Calu3 (cell line): ENCODE results near the gene OR11H7. TPM values are rescaled to one million over a fixed set of nuclear protein-coding genes. Genes with fewer than 3 reads are reported as not detected.

Source experiments
- BruUV-seq: library from RNA; stranded (reverse); fragments of 400-500 nt; replicated peaks from 2 replicates; lab custom pipeline; 2021; lab: Mats Ljungman, UMichigan
- CTCF ChIA-PET: fragments of 300-600 bp; sonication (Branson Sonifier 250); formaldehyde crosslinking; loops from one replicate; lab custom pipeline; 2022; ENCODE audit warnings: antibody characterized with exemption; lab: Charles Lee
- DNase-seq: peaks from one replicate; pipeline ENCODE4 v3.0.0; 2022
- H3K27ac Mint-ChIP-seq: one replicate; pipeline ENCODE4 v1.8.0; 2022; ENCODE audit warnings: mixed read lengths; ENCODE audit not compliant: unreplicated experiment
- H3K27me3 Mint-ChIP-seq: one replicate; pipeline ENCODE4 v1.8.0; 2022; ENCODE audit warnings: mixed read lengths; ENCODE audit not compliant: unreplicated experiment
- H3K36me3 Mint-ChIP-seq: one replicate; pipeline ENCODE4 v1.8.0; 2022; ENCODE audit warnings: mild to moderate bottlenecking, moderate library complexity, mixed read lengths; ENCODE audit not compliant: insufficient read depth, unreplicated experiment
- H3K4me1 Mint-ChIP-seq: one replicate; pipeline ENCODE4 v1.8.0; 2022; ENCODE audit warnings: mild to moderate bottlenecking, low read depth, mixed read lengths; ENCODE audit not compliant: unreplicated experiment
- H3K4me3 Mint-ChIP-seq: one replicate; pipeline ENCODE4 v1.8.0; 2022; ENCODE audit warnings: mild to moderate bottlenecking, low read depth, moderate library complexity, mixed read lengths; ENCODE audit not compliant: unreplicated experiment
- H3K9me3 Mint-ChIP-seq: one replicate; pipeline ENCODE4 v1.8.0; 2022; ENCODE audit warnings: low read depth, mixed read lengths; ENCODE audit not compliant: unreplicated experiment
- intact Hi-C: fragments of 100-400 bp; cut with micrococcal nuclease; formaldehyde crosslinking; loops from one replicate; pipeline ENCODE4 v1.10.0; 2022; ENCODE audit not compliant: unreplicated experiment
- total RNA-seq: library from RNA; stranded (reverse); gene quantifications from 2 replicates; pipeline ENCODE4 v1.2.3, GENCODE V29; 2022
- TF ChIP-seq, protein P1 (sequence below): fragments of 200-600 bp; IDR thresholded peaks from one replicate; pipeline ENCODE4 v1.8.0; 2022; ENCODE audit warnings: antibody characterized with exemption; ENCODE audit not compliant: unreplicated experiment

Gene OR11H7
- total RNA-seq, 1 experiment from 2014 or later, result not detected

DNA sequence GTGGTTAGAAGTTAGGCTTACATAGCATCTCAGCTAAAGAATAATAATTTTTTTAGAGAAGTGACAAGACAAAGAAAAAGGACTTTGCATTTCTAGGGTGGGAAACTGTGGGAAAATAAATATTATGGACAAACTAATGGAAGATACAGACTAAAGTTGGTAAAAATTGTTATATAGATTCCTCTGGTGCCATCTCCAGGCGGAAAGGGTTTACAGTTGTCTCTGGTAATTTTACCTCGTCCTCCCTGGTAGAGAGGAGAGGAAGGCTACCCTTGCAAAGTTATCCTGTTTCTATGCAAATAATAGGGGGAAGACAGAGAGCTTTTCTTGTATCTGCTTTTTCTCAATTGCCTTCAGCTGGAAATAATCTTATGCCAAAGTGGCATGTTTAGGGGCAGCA is 32.9 kb upstream of the OR11H7 start:
- intact Hi-C loops, result no loop called here
- H3K4me1 Mint-ChIP-seq, result peaks cover 10% of the 10 kb centered on the region
- CTCF ChIA-PET, result no interaction called here
- no TSS peak for BruUV-seq
- no peaks in the 10 kb centered on the region for H3K9me3 Mint-ChIP-seq
- H3K27me3 Mint-ChIP-seq, result no peaks in the 10 kb centered on the region
- no peak overlapping the region for H3K4me3 Mint-ChIP-seq
- H3K27ac Mint-ChIP-seq, result no peak overlapping the region
- no peaks in the 10 kb centered on the region for H3K36me3 Mint-ChIP-seq
- TF ChIP-seq, protein P1, sequence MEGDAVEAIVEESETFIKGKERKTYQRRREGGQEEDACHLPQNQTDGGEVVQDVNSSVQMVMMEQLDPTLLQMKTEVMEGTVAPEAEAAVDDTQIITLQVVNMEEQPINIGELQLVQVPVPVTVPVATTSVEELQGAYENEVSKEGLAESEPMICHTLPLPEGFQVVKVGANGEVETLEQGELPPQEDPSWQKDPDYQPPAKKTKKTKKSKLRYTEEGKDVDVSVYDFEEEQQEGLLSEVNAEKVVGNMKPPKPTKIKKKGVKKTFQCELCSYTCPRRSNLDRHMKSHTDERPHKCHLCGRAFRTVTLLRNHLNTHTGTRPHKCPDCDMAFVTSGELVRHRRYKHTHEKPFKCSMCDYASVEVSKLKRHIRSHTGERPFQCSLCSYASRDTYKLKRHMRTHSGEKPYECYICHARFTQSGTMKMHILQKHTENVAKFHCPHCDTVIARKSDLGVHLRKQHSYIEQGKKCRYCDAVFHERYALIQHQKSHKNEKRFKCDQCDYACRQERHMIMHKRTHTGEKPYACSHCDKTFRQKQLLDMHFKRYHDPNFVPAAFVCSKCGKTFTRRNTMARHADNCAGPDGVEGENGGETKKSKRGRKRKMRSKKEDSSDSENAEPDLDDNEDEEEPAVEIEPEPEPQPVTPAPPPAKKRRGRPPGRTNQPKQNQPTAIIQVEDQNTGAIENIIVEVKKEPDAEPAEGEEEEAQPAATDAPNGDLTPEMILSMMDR, result no peak
- no peak for DNase-seq

DNA sequence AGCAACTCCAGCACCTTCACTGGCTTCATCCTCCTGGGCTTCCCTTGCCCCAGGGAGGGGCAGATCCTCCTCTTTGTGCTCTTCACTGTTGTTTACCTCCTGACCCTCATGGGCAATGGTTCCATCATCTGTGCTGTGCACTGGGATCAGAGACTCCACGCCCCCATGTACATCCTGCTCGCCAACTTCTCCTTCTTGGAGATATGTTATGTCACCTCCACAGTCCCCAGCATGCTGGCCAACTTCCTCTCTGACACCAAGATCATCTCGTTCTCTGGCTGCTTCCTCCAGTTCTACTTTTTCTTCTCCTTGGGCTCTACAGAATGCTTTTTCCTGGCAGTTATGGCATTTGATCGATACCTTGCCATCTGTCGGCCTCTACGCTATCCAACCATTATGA is 31.3 kb upstream of the OR11H7 start:
- no peaks in the 10 kb centered on the region for H3K36me3 Mint-ChIP-seq
- BruUV-seq, result no TSS peak
- H3K27me3 Mint-ChIP-seq, result no peaks in the 10 kb centered on the region
- DNase-seq, result no peak
- H3K4me3 Mint-ChIP-seq, result no peak overlapping the region
- intact Hi-C loops, result no loop called here
- TF ChIP-seq, protein P1, result no peak
- peaks cover 10% of the 10 kb centered on the region for H3K4me1 Mint-ChIP-seq
- no peak overlapping the region for H3K27ac Mint-ChIP-seq
- H3K9me3 Mint-ChIP-seq, result no peaks in the 10 kb centered on the region
- CTCF ChIA-PET, result interaction anchor here (0.9 kb wide), 1 partner anchor 20 kb away, joined by 3 read pairs; no protein-coding TSS in a partner anchor

DNA sequence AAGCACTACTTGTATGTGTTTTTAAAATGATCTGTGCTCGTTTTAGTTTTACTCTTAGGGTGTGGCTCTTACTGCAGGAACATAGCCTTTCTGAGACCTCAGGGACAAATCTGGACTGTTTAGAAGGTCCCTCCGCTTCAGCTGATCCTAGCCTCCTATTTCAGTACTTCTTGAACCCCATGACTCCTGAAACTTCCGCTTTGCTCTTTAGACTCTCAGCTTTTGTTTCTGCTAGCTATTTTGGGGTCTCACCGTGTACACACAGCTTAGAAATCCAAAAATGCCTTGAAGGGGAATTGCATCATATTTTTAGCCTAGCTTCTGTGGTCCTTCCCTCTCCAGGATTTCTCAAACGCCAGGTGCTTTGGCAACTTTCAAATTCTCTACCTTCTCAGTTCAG is 29.8 kb upstream of the OR11H7 start:
- no peak overlapping the region for H3K4me3 Mint-ChIP-seq
- no peaks in the 10 kb centered on the region for H3K9me3 Mint-ChIP-seq

DNA sequence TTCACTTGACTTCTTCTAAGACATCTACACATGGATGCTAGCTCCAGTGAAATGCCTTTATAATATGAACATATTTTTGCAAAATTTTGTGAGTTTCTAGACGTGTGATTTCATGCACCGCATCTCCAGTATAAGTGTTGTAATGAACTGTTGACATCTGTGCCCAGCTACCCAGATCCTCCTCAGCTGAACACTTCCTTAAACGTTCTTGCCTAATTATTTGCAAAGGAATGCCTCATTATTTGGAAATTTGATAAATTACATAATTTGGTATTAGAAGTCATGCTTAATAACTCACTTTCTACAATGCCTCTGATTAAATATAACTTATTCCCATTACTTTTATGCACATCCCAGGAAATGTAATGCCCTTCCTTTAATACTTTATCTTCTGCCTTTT is 24.1 kb upstream of the OR11H7 start:
- H3K27ac Mint-ChIP-seq, result no peak overlapping the region
- no peaks in the 10 kb centered on the region for H3K36me3 Mint-ChIP-seq
- TF ChIP-seq, protein P1, result no peak
- intact Hi-C loops, result no loop called here
- DNase-seq, result no peak
- no peaks in the 10 kb centered on the region for H3K4me1 Mint-ChIP-seq
- CTCF ChIA-PET, result no interaction called here
- H3K4me3 Mint-ChIP-seq, result no peak overlapping the region
- no TSS peak for BruUV-seq
- no peaks in the 10 kb centered on the region for H3K27me3 Mint-ChIP-seq
- peaks cover 4% of the 10 kb centered on the region for H3K9me3 Mint-ChIP-seq

More for the DNA sequence above, 29.8 kb upstream of the OR11H7 start:
- TF ChIP-seq, protein P1, result no peak
- Mint-ChIP-seq H3K27me3 (no peaks in the 10 kb centered on the region), H3K36me3 (no peaks in the 10 kb centered on the region), H3K27ac (no peak overlapping the region), H3K4me1 (peaks cover 10% of the 10 kb centered on the region)
- CTCF ChIA-PET, result interaction anchor here (0.6 kb wide), 1 partner anchor 472 kb away, joined by 3 read pairs; no protein-coding TSS in a partner anchor
- no peak for DNase-seq
- intact Hi-C loops, result no loop called here
- BruUV-seq, result no TSS peak
